CD4-positive, alpha-beta T cell treated with Interleukin-15 for 4 hours (primary cell): ENCODE data around the gene DCAF8L2.
"Not testable (repeated sequence)": the region's sequence is repeated elsewhere in the genome, so short reads cannot be mapped to it uniquely, and the experiment has no call there.

Experiments used
- DNase-seq: peaks from one replicate; pipeline ENCODE4 v3.0.0-alpha.2; 2020; ENCODE audit warnings: low spot score

DCAF8L2 gene

DNA sequence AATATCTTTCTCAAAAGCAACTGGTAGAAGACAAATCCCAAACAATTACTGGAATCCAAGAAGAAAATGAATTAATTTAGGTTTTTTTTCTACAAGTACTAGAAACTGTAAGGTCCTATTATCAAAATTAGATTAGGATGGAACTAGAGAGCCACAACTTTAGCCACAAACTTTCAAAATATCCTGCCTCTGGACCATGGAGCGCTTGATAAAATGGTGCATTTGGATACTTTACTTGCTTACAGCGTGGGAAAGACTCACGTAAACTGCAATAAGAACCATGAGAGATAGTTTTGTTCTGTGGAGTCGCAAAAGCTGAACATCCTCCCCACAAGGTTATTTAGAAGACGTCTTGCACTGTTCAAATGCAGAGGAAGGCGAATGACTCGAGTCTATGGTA is at the start of gene DCAF8L2:
Gene DCAF8L2 (plus strand): TSS at position 301 of the 400 bp plus-strand sequence. CDS start 156,552 bp downstream, outside the sequence.
- no peak for DNase-seq

DNA sequence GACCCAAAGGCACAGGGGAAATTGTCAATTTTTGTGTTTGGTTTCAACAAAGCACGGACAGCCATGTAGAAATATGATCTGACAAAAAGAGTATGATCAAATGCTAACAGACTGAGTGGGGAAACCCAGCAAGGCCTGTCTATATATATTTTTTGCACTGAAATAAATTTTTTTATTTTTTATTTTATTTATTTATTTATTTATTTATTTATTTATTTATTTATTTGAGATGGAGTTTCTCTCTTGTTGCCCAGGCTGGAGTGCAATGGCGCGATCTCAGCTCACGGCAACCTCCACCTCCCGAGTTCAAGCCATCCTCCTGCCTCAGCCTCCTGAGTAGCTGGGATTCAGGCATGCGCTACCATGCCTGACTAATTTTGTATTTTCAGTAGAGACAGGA is 49.0 kb upstream of the DCAF8L2 start:
- DNase-seq, result not testable (repeated sequence)

DNA sequence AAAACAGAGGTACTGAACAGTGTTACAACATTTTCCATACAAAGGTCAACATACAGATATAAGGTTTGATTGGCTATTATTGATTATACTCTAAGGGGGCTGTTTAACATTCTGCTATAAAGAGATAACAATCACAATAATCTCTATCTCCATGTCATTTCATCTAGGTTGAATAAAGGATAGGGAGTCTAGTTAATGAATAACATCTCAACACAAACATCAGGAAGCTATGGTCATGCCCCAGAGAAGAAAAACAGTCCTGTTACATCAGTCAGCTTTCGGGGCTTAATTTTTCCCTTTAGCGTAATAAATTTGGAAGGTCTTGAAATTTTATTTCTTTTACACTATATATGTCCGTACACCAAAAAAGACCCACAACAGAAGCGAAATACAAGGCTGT is 41.5 kb upstream of the DCAF8L2 start:
- no peak for DNase-seq

DNA sequence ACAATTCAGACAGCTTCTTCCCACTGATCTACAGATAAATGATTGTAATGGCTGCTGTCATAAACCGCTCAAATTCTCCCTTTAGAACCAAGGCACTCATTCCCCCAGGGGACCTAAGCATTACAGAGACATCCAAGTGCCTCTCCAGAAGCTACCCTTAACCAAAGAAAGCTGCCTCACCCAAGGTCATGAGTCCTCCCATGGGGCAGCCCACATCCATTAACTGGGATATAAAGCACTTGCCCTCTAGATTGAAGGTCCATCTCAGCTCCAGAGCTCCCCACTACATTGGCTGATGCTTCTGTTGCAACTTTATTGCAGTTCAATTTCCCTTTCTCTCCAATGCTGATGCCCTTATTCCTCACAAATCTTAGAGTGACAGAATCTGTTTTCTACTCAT is 40.5 kb upstream of the DCAF8L2 start:
- no peak for DNase-seq

DNA sequence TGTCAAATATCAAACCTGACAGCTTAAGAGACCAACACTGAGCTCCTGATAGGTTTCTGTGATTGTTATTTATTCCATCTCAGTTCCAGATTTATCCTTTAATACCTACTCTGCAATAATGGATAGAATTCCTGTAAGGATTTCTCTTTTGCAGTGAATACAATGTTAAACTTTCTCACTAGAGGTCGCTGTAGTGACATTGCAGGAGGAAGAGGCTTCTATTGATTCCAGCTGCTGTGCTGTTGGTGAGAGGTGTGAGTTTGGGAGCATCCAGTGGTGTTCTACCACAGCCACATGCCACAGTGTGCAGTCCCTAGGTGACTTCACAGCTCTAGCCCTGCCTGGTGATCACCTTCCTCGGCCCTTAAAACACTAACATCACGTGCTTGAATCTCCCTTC is 34.6 kb upstream of the DCAF8L2 start:
- no peak for DNase-seq

DNA sequence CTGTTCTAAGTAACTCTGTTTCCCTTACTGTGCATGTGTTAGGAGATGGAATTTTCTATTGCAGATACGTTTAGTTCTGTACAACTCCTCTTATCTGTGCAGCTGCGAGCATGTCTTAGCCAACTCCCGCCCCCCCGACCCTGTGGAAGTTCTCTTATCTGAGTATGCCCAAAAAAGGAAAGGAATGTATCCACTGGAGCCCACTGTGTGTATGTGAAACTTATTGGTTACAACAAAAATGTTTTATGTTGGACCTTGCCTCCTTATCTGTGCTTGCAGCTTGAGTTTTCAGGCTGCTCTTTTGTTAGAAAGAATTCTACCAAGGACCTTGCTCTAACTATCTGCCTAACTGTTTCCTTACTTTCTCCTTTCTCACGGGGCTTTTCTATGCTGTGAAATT is 24.2 kb upstream of the DCAF8L2 start:
- DNase-seq, result no peak

DNA sequence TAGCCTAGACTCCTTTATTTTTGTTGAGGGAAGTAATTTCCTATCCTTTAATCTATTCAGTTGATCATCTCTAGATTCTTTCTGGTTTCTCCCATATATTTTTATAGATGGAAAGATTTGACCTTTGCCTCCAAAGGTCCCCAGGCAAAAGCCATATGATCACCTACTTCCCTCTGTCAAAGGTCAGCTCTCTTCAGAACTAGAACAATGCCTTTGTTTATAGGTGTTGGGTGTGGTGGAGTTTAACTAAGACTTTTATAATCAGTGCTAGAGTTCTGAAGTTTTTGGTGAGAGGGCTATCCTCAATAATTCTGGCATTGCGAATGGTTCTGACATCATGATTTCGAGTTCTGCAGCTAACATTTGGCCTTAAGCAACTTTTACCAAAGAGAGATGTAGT is 19.0 kb upstream of the DCAF8L2 start:
- no peak for DNase-seq

DNA sequence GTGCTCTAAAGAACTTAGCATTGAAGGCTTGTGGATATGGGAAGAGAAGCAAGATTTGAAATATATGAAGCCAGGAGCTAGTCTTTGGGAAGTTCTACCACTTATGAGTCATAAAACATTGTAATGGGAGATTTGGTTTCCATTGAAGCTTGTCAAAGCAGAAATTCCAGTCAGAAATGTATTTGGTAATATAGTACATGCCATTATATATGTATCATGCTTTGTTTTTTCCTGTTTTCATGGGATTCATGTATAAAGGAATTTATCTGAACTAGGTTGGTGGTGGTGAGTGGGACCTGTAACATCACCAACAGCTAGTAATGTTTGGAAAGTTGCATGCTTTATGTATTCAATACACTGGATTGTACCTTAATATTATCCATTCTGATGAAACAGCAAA is 14.6 kb upstream of the DCAF8L2 start:
- no peak for DNase-seq

DNA sequence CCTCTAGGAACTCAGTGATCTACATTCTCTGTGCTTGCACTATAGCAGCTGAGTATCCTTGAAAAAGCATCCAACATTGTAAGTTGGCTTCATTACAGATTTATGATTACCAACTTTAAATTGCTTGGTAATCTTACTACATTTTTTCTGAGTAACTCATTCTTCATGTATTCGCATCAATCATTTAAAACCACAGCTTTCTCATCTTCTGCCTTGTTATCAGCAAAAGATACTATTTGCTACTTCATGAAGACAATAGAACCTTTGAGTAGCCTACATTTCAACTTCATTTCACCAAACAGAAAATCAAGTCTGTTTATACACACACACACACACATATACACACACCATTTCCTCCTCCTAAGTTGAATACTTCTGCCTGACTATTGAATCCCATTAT is 6.2 kb upstream of the DCAF8L2 start:
- DNase-seq, result no peak

DNA sequence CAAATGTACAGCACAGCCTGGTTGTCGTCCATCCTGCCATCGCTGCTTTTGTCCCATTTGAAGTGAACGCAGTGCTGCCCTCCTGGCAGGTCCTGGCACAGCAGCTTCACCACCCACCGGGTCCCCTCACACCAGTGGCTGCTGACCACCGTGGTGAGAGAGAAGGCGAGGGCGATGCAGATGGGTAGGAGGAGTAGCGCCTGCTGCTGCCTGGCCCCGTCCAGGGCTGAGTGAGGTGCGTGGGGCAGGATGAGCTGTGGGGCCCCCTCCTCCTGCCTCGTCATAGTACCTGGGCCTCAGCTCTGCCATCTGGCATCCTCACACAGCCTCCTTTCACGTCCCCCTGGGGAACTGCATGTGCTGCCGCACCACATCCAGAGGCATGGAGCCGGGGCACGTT is 1.8 kb downstream of the DCAF8L2 start:
- DNase-seq, result no peak

DNA sequence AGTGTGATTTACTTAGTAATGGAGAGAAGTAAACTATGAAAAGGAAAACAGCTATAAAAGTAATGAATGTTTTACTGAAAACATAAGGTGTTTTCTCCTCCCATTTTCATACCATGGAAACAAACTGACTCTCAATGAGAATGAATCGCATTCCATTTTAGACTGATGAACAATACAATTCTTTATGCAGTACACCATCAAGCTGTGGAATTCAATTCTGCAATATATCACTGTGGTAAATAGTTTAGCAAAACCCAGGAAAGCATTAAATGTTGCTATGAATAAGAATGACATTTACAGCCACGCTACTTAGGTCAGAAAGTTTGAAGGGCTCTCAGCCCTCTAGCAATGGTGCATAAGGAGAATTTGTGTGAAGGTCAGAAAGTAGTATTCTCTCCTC is 7.4 kb downstream of the DCAF8L2 start:
- DNase-seq, result no peak

DNA sequence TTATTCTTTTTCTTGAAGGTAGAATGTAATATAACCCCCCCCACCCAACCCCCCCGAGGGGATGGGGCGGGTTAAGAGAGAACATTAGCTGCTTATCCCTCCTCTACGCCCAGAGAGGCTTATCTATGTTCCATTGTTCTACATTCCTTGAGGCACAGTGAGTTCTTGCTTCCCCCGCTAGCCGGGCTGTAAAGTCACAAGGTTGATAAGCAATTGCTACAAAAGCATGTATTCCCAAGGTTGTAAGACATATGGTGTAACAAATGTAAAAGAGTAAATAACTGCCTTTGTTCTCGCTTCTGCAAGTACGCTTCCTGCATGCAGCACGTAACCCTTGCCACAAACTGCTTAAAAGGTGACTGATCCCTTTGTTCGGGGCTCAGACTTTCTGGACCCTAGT is 8.2 kb downstream of the DCAF8L2 start:
- DNase-seq, result no peak

DNA sequence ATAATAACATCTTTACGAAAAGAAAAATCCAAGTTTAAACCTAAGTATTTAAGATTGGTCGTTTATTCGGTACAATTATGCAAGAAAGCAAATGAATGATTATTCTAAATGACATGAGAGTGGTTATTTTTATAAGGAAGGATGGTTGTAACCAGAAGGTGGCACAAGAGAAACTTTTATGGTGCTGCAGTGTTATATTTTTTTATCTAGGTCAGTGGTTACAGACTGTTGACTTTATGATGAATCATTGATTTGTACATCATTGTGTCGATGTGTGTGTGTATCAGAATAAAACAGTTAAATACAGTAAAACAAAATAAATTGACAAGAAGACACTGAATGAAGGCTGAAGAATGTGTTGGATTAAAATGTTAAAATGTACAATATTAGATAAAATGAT is 9.8 kb downstream of the DCAF8L2 start:
- no peak for DNase-seq

DNA sequence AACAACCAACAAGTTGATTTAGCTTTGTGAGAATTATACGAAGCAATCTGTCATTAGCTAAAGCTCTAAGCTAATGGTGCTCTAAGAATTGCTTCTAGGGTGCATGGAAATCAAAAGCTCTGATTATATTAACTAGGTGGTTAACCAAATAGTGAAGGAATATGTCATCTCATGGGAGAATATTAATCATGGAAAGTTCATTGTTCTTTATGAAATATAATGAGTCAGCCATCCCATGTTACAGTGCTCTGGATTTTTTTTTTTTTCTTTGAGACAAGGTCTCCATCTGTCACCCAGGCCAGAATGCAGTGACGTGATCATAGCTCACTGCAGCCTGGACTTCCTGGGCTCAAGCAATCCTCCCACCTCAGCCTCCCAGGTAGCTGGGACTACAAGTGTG is 10.5 kb downstream of the DCAF8L2 start:
- DNase-seq, result no peak

DNA sequence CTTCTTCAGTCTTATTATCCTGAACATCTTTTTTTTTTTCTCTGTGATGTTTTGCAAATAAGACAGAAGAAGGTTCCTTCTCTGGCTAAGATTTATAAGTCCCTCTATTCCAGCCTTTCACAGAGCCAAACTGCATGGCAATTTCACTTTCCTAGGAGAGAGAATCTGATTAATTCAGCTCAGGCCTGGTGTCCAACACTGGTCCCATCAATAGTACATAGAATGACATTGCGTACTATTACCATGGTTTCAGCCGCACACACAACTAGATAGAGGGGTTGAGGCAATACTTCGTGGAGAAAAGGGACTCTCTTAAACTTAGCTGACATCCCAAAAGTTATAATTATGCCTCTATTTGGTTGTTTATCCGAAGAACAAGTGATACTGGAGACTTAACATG is 18.5 kb downstream of the DCAF8L2 start:
- DNase-seq, result no peak

DNA sequence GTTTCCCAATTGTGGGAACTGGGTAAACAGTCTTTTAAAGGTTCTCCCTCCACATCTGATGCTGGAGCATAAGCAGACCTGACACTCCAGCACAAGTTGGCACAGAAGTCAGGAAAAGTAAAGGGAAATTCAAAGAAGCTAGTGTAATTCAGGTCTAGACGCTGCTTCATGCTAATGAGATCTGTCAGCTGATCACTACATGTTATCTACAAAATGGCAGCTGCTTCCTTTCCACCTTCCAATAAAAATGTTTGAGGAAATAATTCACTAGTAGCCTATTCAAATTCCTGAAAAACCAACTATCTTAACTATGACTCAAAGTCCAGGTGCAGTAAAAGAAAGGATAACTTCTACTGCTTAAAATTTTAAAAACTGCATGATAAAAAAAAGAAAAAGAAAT is 29.3 kb downstream of the DCAF8L2 start:
- DNase-seq, result no peak

DNA sequence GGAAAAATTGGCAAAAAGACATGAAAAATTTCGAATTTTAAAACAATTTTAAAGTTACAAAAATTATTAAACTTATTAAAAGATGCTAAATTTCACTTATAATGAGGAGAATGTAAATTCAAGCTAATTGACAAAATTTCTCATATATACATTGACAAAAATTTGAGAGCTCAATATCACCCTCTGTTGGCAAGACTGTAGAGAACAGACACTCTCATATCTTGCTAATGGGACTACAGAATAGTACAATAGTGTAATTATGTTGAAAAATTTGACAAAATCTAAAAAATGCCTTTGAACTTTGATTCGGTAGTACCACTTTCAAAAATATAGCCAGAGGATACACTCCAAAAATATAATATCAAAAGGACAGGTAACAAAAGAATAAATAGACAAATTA is 29.8 kb downstream of the DCAF8L2 start:
- DNase-seq, result no peak

DNA sequence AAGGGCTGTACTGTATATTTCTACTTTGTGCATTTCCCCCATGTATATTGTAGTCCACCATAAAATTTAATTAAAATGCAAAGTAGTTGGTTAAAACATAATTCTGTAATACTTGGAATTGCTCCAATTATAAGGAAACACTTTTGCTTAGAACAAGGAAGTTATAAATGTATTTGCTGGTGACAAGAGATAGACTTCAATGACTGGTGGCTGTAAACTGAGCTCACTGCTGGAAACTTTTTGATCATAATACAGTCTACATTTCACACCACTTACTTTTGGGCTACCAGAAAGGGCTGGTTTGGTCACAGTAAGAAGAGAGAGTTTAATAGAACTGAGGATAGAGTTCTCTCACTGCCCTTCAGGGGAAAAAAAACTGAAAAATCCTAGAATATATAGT is 32.7 kb downstream of the DCAF8L2 start:
- no peak for DNase-seq

DNA sequence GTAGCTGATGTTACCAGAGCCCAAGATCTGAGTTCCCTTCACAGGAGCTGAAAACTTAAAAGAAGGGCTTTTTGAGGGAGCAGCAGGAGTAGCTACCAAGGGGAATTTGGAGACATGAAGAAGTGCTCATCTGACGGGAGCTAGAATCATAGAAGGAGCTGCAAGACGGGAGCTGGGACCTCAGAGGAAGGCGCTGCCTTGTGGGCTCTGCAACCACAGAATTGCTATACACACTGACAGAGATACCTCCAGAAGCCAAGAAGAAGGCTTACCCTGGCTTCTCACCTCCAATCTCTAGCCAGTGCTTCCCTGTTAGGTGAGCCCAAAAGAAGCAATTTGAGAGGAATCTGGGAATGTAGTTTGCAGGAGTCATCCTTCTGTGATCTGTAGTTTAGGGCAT is 35.9 kb downstream of the DCAF8L2 start:
- DNase-seq, result no peak

DNA sequence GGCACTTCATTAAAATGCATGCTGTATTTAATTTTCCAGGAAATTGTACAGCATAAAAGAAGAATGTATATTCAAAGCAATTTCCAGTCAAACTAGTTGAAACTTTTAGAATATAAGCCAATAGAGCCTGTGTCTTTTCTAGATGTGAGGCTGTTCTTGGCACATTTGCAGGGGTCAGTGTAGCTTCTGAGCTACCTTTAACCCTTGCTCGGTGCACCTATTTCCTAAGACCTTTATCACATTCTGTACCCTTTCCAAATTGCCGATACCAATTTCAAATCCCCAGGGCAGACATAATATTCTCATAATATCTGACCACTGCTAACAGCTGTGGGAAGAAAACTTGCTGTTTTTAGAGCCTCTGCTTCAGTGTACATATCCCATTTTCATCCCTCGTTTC is 43.2 kb downstream of the DCAF8L2 start:
- DNase-seq, result no peak

DNA sequence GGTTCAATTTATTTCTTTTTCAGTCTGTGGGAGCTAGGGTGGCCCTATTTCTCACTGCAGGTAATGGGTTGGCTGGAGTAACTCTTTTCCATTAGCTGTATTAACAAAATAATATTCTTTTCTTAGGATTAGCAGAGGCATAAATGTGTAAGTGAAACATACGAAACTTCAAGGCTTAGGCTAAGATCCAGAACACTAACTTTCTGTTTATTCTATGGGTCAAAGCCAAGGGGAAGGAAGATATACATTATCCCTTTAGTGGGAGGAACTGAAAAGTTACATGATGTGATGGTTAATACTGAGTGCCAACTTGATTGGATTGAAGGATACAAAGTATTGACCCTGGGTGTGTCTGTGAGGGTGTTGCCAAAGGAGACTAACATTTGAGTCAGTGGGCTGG is 66.4 kb downstream of the DCAF8L2 start:
- no peak for DNase-seq

DNA sequence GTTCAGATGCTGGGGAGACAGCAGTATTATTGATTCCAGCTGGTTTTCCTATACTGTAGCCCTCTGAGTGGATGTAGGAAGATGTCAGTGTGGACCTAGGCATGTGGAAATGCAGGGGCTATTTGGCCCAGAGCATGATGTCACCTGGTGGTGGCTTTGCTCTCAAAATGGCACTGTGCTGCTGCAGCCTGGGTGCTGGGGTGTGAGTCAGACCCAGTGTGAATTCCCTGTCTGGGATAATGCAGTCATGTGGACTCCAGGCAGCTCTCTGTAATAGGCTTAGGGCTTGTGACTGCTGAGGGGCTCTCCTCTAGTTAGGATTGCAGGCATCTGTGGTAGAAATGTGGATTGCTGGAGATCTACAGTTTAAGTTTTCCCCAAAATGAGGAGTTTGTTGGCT is 70.7 kb downstream of the DCAF8L2 start:
- no peak for DNase-seq

DNA sequence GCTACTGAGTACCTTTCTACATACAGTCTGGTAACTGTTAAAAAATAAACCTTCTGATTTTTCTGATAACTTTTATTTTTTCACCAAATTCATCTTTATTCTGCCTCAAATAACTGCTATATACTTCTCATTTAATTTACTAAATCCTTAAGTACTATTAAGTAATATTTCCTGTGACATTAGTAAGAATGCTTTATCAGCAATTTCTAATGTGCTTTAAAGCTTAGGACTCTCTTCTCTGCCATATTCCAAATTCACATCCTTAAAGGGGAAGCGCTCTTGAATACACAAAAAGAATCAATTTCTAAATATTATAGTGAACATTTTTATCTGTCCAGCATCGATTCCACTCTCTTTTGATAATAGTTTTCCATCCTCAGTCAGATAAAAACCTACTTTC is 81.1 kb downstream of the DCAF8L2 start:
- no peak for DNase-seq

DNA sequence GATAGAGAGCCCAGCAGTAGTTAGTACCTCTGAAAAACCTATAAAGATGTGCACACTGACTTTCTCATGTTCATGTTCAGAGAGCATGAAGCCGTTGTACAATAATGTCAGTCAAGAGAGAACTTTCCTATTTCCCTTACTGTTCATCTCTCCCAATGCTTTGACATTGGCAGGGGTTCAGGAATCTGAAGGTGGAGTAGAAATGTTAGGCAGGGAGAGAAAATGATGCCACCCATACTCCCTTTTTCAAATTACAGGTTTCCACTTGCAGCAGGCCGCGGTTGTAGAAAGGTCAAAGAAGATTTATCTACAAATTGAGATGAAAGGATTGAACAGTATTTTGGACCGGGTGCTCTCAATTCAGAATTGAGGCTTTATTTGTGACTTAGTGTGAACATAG is 84.3 kb downstream of the DCAF8L2 start:
- DNase-seq, result no peak

DNA sequence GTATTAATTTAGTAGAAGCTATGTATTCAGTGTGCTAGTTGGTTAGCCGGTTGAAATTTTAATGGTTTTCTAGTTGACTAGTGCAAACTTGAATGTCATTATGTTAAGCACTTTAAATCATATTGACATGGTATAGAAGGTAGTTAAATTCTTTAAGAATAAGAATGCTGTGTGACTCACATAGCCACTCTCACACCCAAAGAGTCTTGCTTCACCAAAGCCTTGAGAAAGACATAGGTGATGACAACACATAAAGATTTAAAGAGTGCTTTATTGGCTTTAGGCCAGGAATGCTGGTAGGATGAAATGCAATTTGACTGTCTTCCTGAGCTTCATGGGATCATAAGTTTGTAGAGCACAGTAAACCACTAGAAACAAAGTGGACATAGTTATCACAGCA is 85.3 kb downstream of the DCAF8L2 start:
- DNase-seq, result no peak
